Activated CD4-positive, alpha-beta T cell treated with anti-CD3 and anti-CD28 coated beads for 1 hour (primary cell): ENCODE data around the gene KCNJ5.
"Not testable (repeated sequence)": the region's sequence is repeated elsewhere in the genome, so short reads cannot be mapped to it uniquely, and the experiment has no call there.

ENCODE experiments used
- DNase-seq: peaks from one replicate; pipeline ENCODE4 v3.0.0-alpha.2; 2020

Gene KCNJ5

GRCh38 chr11:128914216-128915148 lies 23.3 kb downstream of the KCNJ5 start:
- DNase-seq: no peak

GRCh38 chr11:128915149-128915521 lies 24.0 kb downstream of the KCNJ5 start:
- no peak for DNase-seq

- no peak for DNase-seq
Measured at GRCh38 chr11:128916037-128916572, 24.9 kb downstream of the KCNJ5 start.

GRCh38 chr11:128916681-128917080 lies 25.5 kb downstream of the KCNJ5 start:
- no peak for DNase-seq

- no peak for DNase-seq
Measured at GRCh38 chr11:128917144-128917724, 26.1 kb downstream of the KCNJ5 start.

- DNase-seq: no peak
Measured at GRCh38 chr11:128919216-128919615, 28.1 kb downstream of the KCNJ5 start.

GRCh38 chr11:128919635-128920034 lies 28.5 kb downstream of the KCNJ5 start:
- DNase-seq: not testable (repeated sequence)

- DNase-seq: no peak
Measured at GRCh38 chr11:128920666-128921065, 29.5 kb downstream of the KCNJ5 start.

GRCh38 chr11:128921793-128922192 lies 30.6 kb downstream of the KCNJ5 start:
- DNase-seq: no peak

GRCh38 chr11:128924104-128924503 lies 32.9 kb downstream of the KCNJ5 start:
- DNase-seq: no peak

- no peak for DNase-seq
Measured at GRCh38 chr11:128924510-128925249, 33.5 kb downstream of the KCNJ5 start.

GRCh38 chr11:128925250-128925600 lies 34.1 kb downstream of the KCNJ5 start:
- no peak for DNase-seq

- DNase-seq: no peak
Measured at GRCh38 chr11:128926000-128926399, 34.8 kb downstream of the KCNJ5 start.

GRCh38 chr11:128926437-128927107 lies 35.4 kb downstream of the KCNJ5 start:
- DNase-seq: no peak

GRCh38 chr11:128927108-128927461 lies 35.9 kb downstream of the KCNJ5 start:
- no peak for DNase-seq

- DNase-seq: no peak
Measured at GRCh38 chr11:128927683-128928336, 36.7 kb downstream of the KCNJ5 start.

- no peak for DNase-seq
Measured at GRCh38 chr11:128928400-128928799, 37.2 kb downstream of the KCNJ5 start.

GRCh38 chr11:128929468-128929867 lies 38.3 kb downstream of the KCNJ5 start:
- DNase-seq: no peak

GRCh38 chr11:128929991-128930390 lies 38.8 kb downstream of the KCNJ5 start:
- no peak for DNase-seq

GRCh38 chr11:128931066-128931465 lies 39.9 kb downstream of the KCNJ5 start:
- no peak for DNase-seq

GRCh38 chr11:128931668-128932067 lies 40.5 kb downstream of the KCNJ5 start:
- no peak for DNase-seq

GRCh38 chr11:128933481-128934178 lies 42.5 kb downstream of the KCNJ5 start:
- no peak for DNase-seq
